K562 (cell line): Measurements from ENCODE around the gene CPNE6. TPM values are rescaled to one million over a fixed set of nuclear protein-coding genes. Genes with fewer than 3 reads are reported as not detected.

Experiments used
- ATF7 ChIP-seq: fragments of 450-650 bp; IDR thresholded peaks from 2 replicates; pipeline ENCODE4 v1.7.1; 2014; ENCODE audit warnings: mild to moderate bottlenecking, moderate library complexity
- CREB3 ChIP-seq: fragments of 450-650 bp; conservative IDR thresholded peaks from 2 replicates; pipeline ENCODE4 v1.6.1; 2016; ENCODE audit warnings: missing genetic modification characterization, low read depth, mild to moderate bottlenecking, missing compliant biosample characterization, moderate library complexity
- KLF1 ChIP-seq: fragments of 450-650 bp; IDR thresholded peaks from 2 replicates; pipeline ENCODE4 v1.6.1; 2016; ENCODE audit warnings: missing genetic modification characterization, missing compliant biosample characterization
- USF1 ChIP-seq: sonication (generic); formaldehyde crosslinking; IDR thresholded peaks from 2 replicates; pipeline ENCODE4 v1.9.0; 2022; ENCODE audit warnings: mild to moderate bottlenecking, missing genetic modification reagents
- ZKSCAN3 ChIP-seq: fragments of 250-450 bp; sonication (Bioruptor Pico); IDR thresholded peaks from 2 replicates; pipeline ENCODE4 v1.4.0; 2020
- ZNF407 ChIP-seq: fragments of 450-650 bp; IDR thresholded peaks from 2 replicates; pipeline ENCODE4 v1.6.1; 2016; ENCODE audit warnings: low read depth
- polyA plus RNA-seq, 8 experiments: library from polyadenylated mRNA; depleted of rRNA in 4 of 8; stranded (reverse) in 5 of 8; unstranded in 3 of 8; fragments of >200 nt; fragmentation: Nextera tagmentation in 2 of 8; fragmentation: Illumina TruSeq in 1 of 8; extraction: Ambion mirVana in 2 of 8; extraction: Trizol in 1 of 8; gene quantifications; 2 replicates each; pipeline versions ENCODE4 v1.2.1 to v1.2.3, GENCODE V29; 2011 to 2014; ENCODE audit warnings: inconsistent platforms in 1 of 8, missing spikeins in 1 of 8
- total RNA-seq, 7 experiments: library from RNA; depleted of rRNA in 6 of 7; stranded (reverse); fragments of >200 nt in 6 of 7; fragmentation: Illumina TruSeq in 2 of 7; extraction: Trizol in 2 of 7; gene quantifications; 2 replicates each; pipeline versions ENCODE4 v1.2.1 to v1.2.3, GENCODE V29; 2011 to 2021; ENCODE audit warnings: low replicate concordance in 1 of 7
- TF ChIP-seq, protein P1 (sequence below): fragments of 250-450 bp; sonication (Bioruptor Pico); IDR thresholded peaks from 2 replicates; pipeline ENCODE4 v1.4.0; 2020

The CPNE6 gene
- total and polyA plus RNA-seq, 9 of the 15 experiments (the other 6 are each of a cell fraction or from before 2014, with no cell fraction given) = not detected

DNA sequence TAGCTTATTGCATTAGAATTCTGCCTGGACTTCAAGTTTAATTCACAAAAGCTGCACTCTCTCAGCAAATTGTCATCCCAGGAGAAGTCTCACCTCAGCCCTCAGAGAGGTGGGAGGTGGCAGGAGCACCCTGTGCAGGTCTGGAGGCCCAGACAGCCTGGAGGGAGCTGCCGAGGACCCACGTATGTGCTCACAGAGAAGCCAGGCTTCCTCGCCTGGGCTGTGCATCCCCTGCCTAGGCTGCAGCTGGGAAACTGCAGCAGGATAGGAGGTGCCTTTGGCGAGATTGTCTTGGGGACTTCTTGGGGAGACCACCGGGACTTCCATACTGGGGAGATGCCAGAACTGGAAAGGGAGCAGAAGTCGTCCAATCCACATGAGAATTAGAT, 8.8 kb downstream of the CPNE6 start (continued):
- no peak for TF ChIP-seq USF1 (CRISPR knock-in tag)
- no peak for TF ChIP-seq CREB3 (tag)
- TF ChIP-seq KLF1 (tag) = no peak
- no peak for TF ChIP-seq ATF7
- TF ChIP-seq, protein P1, sequence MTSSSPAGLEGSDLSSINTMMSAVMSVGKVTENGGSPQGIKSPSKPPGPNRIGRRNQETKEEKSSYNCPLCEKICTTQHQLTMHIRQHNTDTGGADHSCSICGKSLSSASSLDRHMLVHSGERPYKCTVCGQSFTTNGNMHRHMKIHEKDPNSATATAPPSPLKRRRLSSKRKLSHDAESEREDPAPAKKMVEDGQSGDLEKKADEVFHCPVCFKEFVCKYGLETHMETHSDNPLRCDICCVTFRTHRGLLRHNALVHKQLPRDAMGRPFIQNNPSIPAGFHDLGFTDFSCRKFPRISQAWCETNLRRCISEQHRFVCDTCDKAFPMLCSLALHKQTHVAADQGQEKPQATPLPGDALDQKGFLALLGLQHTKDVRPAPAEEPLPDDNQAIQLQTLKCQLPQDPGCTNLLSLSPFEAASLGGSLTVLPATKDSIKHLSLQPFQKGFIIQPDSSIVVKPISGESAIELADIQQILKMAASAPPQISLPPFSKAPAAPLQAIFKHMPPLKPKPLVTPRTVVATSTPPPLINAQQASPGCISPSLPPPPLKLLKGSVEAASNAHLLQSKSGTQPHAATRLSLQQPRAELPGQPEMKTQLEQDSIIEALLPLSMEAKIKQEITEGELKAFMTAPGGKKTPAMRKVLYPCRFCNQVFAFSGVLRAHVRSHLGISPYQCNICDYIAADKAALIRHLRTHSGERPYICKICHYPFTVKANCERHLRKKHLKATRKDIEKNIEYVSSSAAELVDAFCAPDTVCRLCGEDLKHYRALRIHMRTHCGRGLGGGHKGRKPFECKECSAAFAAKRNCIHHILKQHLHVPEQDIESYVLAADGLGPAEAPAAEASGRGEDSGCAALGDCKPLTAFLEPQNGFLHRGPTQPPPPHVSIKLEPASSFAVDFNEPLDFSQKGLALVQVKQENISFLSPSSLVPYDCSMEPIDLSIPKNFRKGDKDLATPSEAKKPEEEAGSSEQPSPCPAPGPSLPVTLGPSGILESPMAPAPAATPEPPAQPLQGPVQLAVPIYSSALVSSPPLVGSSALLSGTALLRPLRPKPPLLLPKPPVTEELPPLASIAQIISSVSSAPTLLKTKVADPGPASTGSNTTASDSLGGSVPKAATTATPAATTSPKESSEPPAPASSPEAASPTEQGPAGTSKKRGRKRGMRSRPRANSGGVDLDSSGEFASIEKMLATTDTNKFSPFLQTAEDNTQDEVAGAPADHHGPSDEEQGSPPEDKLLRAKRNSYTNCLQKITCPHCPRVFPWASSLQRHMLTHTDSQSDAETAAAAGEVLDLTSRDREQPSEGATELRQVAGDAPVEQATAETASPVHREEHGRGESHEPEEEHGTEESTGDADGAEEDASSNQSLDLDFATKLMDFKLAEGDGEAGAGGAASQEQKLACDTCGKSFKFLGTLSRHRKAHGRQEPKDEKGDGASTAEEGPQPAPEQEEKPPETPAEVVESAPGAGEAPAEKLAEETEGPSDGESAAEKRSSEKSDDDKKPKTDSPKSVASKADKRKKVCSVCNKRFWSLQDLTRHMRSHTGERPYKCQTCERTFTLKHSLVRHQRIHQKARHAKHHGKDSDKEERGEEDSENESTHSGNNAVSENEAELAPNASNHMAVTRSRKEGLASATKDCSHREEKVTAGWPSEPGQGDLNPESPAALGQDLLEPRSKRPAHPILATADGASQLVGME (CRISPR knock-in tag) = no peak
- TF ChIP-seq ZKSCAN3 (CRISPR knock-in tag) = no peak
- no peak for TF ChIP-seq ZNF407
